Ectodermal cell (in vitro differentiated cells): Measurements from ENCODE around the gene ST6GAL2.
A peak's percentile ranks its signal among the peaks of the same experiment; 100 is the strongest.

Experiments used
- H3K27ac ChIP-seq: 2 replicates; pipeline ENCODE4 v1.7.0; 2013; ENCODE audit warnings: mild to moderate bottlenecking, low read depth, low read length; ENCODE audit not compliant: insufficient read depth, poor library complexity, severe bottlenecking
- H3K27me3 ChIP-seq: 2 replicates; pipeline ENCODE4 v1.7.0; 2013; ENCODE audit warnings: mild to moderate bottlenecking, low read length; ENCODE audit not compliant: insufficient read depth, control insufficient read depth, poor library complexity, severe bottlenecking
- H3K36me3 ChIP-seq: one replicate; pipeline ENCODE4 v1.7.0; 2013; ENCODE audit warnings: low read length; ENCODE audit not compliant: control insufficient read depth, insufficient read depth
- H3K4me1 ChIP-seq: one replicate; pipeline ENCODE4 v1.7.0; 2013; ENCODE audit warnings: low read length; ENCODE audit not compliant: control insufficient read depth, insufficient read depth
- H3K4me3 ChIP-seq: 2 replicates; pipeline ENCODE4 v1.7.0; 2013; ENCODE audit warnings: low read depth, low read length, control low read depth; ENCODE audit not compliant: insufficient read depth
- H3K9me3 ChIP-seq: 2 replicates; pipeline ENCODE4 v1.7.0; 2013; ENCODE audit warnings: mild to moderate bottlenecking, low read length, moderate library complexity; ENCODE audit not compliant: control insufficient read depth
- WGBS, 2 experiments: methylation state at CpG; one replicate each; pipeline ENCODE4 v1.1.7; 2013; ENCODE audit warnings: missing lambda C conversion rate in 2 of 2; 5-methylcytosine and 5-hydroxymethylcytosine counted together

The ST6GAL2 gene

GRCh38 chr2:106863387-106863786 is 22.6 kb downstream of the ST6GAL2 start:
- WGBS, 2 experiments, result 71 to 72% methylated on average over 7 of the region's 8 CpGs
- Histone ChIP-seq H3K27ac (no peak overlapping the region), H3K27me3 (peaks cover 29% of the 10 kb centered on the region), H3K9me3 (no peaks in the 10 kb centered on the region), H3K4me1 (peaks cover 18% of the 10 kb centered on the region), H3K4me3 (no peak overlapping the region), H3K36me3 (no peaks in the 10 kb centered on the region)

DNA sequence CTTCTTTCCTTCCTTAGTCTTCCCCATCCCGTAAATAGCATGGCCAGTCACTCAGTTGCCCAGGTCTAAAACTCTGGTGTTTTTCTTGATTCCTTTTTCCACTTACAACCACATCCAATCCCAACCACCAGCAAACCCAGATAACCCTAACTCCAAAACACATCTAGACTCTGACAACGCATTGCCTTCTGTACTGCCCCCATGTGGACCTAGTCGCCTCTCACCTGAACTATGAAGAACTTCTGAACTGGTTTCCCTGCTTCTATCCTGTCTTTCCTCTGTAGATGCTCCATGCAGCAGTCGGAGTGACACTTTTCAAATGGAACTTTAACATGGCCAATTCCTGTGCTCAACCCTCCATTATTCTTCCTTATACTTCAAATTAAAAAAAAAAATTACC is 26.5 kb downstream of the ST6GAL2 start:
- WGBS, 2 experiments, result 89 to 90% methylated on average over 4 of the region's 4 CpGs
- H3K27ac ChIP-seq, result no peak overlapping the region
- peaks cover 5% of the 10 kb centered on the region for H3K4me1 ChIP-seq
- H3K36me3 ChIP-seq, result no peaks in the 10 kb centered on the region
- H3K9me3 ChIP-seq, result no peaks in the 10 kb centered on the region
- H3K4me3 ChIP-seq, result no peak overlapping the region
- H3K27me3 ChIP-seq, result peaks cover 4% of the 10 kb centered on the region

DNA sequence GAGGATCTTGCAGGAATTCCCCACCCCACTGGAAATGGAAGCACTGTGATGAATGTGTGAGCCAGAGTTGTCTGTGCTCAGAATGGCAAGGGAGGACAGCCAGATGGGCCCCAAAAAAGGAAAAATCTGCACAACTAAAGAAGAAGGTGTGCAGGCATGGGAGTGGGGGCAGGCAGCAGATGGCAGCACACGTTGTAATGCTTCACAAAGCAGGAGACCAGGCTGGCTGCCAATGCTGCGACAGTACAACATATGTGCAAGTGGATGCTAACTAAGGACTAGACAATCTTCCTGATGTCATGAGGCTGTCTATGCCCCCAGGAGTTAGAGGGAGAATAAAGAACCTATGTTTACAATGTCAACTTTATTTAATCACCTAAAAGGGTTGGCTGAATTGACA is 27.2 kb downstream of the ST6GAL2 start:
- Histone ChIP-seq H3K9me3 (no peaks in the 10 kb centered on the region), H3K4me1 (peaks cover 10% of the 10 kb centered on the region), H3K4me3 (no peak overlapping the region), H3K27ac (no peak overlapping the region), H3K27me3 (no peaks in the 10 kb centered on the region), H3K36me3 (no peaks in the 10 kb centered on the region)
- 89 to 91% methylated on average over 2 of the region's 2 CpGs for WGBS, 2 experiments

GRCh38 chr2:106857882-106858478 is 28.0 kb downstream of the ST6GAL2 start:
- H3K4me1 ChIP-seq, result peaks cover 12% of the 10 kb centered on the region
- H3K36me3 ChIP-seq, result no peaks in the 10 kb centered on the region
- no peaks in the 10 kb centered on the region for H3K9me3 ChIP-seq
- H3K27ac ChIP-seq, result no peak overlapping the region
- H3K27me3 ChIP-seq, result no peaks in the 10 kb centered on the region
- no peak overlapping the region for H3K4me3 ChIP-seq

DNA sequence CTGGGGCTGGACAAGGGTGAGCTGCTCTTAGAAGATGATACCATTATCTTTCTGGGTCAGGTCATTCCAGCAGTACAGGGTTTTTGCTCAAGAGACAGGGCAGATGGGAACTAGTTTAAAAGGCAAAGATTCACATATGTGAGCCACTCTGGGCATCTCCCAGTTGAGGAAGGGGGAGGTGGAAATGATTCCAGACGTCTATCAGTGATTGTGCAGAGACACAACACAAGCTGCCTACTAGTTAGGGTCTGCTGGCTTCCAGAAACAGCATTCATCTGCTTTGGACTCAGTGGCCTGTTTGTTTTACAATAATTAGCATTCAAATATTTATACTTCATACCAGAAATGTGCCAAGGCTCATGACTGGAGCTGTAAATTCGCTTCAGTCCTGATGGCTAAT is 32.3 kb downstream of the ST6GAL2 start:
- Histone ChIP-seq H3K4me1 (peaks cover 45% of the 10 kb centered on the region), H3K9me3 (no peaks in the 10 kb centered on the region), H3K27ac (no peak overlapping the region), H3K36me3 (no peaks in the 10 kb centered on the region), H3K4me3 (no peak overlapping the region), H3K27me3 (no peaks in the 10 kb centered on the region)
- 91 to 97% methylated on average over 2 of the region's 2 CpGs for WGBS, 2 experiments

DNA sequence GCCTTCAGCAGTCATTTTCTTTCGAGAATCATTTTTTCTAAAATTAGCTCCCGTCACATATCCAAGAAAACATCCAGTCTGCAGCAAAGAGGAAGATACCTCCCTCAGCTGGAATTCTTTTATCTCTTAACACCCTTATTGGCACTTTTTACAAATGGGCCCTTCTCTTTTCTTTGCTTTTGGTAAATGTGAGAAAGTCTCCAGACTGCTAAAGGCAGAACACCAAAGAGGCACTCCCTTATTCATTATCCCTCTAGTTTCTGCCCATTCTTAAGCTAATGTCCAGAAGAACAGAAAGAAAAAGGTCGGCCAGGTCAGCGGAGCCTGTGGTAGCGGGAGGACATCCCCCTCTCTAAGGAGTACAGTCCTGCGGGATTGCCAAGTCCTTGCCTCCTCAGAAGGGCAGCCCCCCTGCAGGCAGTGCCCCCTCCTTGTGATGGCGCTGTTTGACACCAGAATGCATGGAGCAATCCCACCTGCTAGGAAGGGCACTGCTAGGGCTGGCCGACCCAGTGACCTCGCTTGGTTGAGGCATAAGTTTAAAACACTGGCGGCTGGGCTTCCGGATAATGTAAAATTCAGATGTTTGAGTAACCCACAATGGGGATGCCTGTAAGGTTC is 34.0 kb downstream of the ST6GAL2 start:
- no peaks in the 10 kb centered on the region for H3K9me3 ChIP-seq
- peak overlapping the region; percentile 45 for H3K27ac ChIP-seq
- no peak overlapping the region for H3K4me3 ChIP-seq
- no peaks in the 10 kb centered on the region for H3K36me3 ChIP-seq
- peaks cover 57% of the 10 kb centered on the region for H3K4me1 ChIP-seq
- H3K27me3 ChIP-seq, result no peaks in the 10 kb centered on the region
- 18 to 22% methylated on average over 11 of the region's 11 CpGs for WGBS, 2 experiments

GRCh38 chr2:106851087-106851874 is 34.7 kb downstream of the ST6GAL2 start:
- no peaks in the 10 kb centered on the region for H3K36me3 ChIP-seq
- WGBS, 2 experiments, result 46 to 49% methylated on average over 7 of the region's 7 CpGs
- no peak overlapping the region for H3K4me3 ChIP-seq
- H3K27me3 ChIP-seq, result no peaks in the 10 kb centered on the region
- peaks cover 57% of the 10 kb centered on the region for H3K4me1 ChIP-seq
- H3K27ac ChIP-seq, result peak overlapping the region; percentile 53
- no peaks in the 10 kb centered on the region for H3K9me3 ChIP-seq

DNA sequence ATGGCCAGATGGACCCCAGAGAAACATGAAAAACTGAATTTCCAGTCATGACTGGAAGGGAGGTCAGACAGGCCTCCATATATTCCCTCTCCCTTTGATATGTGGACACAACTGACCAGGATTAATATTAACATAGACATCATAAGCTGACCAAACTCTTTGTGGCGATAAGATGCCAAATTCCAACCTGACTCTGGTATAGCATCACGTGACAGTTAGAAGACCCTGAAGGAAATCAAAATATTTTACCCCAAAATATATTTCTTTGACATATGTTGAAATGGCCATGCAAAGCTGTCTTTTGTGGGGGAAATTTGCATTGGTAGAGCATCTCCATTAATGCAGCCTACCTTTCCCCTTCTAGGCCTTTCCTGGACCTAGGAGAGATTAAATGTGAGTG is 36.7 kb downstream of the ST6GAL2 start:
- peaks cover 51% of the 10 kb centered on the region for H3K4me1 ChIP-seq
- H3K4me3 ChIP-seq, result no peak overlapping the region
- H3K27ac ChIP-seq, result no peak overlapping the region
- H3K27me3 ChIP-seq, result no peaks in the 10 kb centered on the region
- H3K36me3 ChIP-seq, result no peaks in the 10 kb centered on the region
- H3K9me3 ChIP-seq, result no peaks in the 10 kb centered on the region
- 93 to 98% methylated on average over 2 of the region's 2 CpGs for WGBS, 2 experiments

DNA sequence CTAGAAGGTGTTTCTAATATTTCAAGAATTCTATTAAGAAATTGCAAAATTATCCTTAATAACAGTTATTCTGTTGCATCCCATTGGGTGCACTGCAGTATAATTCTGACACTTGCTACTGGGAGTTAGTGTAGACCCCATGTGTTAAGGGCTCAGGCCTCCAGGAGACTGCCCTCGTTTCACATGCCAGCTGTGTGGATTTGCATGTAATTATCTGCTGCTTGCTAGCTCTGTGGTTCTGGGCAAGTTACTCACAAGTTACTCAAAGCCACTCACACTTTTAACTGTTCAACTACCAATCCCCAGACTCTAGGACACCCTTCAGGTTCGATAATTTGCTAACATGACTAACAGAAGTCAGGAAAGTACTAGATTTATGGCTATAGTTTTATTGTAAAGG is 38.6 kb downstream of the ST6GAL2 start:
- H3K9me3 ChIP-seq, result no peaks in the 10 kb centered on the region
- H3K4me3 ChIP-seq, result no peak overlapping the region
- 8 to 57% methylated on average over 1 to 2 of the region's 2 CpGs for WGBS, 2 experiments
- H3K27ac ChIP-seq, result no peak overlapping the region
- no peaks in the 10 kb centered on the region for H3K27me3 ChIP-seq
- H3K4me1 ChIP-seq, result peaks cover 39% of the 10 kb centered on the region
- no peaks in the 10 kb centered on the region for H3K36me3 ChIP-seq

DNA sequence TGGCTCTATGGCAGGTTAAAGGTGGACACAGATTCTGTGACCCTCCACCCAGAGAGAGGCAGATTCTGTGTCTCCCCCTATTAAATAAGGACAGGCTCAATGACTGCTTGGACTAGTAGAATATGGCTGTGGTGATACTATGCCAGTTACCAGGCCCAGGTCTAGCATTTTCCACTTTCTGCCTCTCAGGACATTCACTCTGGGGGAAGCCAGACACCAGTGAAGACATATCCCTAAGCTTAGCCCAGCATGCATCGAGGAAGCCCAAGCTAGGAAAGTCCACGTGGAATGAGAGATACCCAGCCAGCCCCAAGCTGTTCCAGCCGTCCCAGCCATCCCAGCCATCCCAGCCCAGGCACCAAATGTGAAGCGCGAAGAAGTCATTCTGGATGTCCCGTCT is 40.3 kb downstream of the ST6GAL2 start:
- Histone ChIP-seq H3K9me3 (no peaks in the 10 kb centered on the region), H3K4me1 (peaks cover 30% of the 10 kb centered on the region), H3K27ac (no peak overlapping the region), H3K27me3 (no peaks in the 10 kb centered on the region), H3K36me3 (no peaks in the 10 kb centered on the region), H3K4me3 (no peak overlapping the region)
- 94 to 95% methylated on average over 6 of the region's 6 CpGs for WGBS, 2 experiments
